NCI-H526 (cell line): ENCODE measurements around the gene EPG5.
"Not testable (repeated sequence)": the region's sequence is repeated elsewhere in the genome, so short reads cannot be mapped to it uniquely, and the experiment has no call there.

Experiments used
- DNase-seq, 2 experiments: peaks; one replicate each; lab custom pipeline; 2025; lab: John Stamatoyannopoulos, UW

EPG5 gene

GRCh38 chr18:45838302-45839070, 128.6 kb downstream of the EPG5 start:
- DNase-seq, result peak in 1 of 2 experiments; percentile 40

GRCh38 chr18:45837283-45838070, 129.7 kb downstream of the EPG5 start:
- DNase-seq, result peak in 1 of 2 experiments; percentile 59

- DNase-seq, result no peak
Measured at GRCh38 chr18:45836242-45837205, 130.6 kb downstream of the EPG5 start.

- DNase-seq, result peak in 1 of 2 experiments; percentile 3
Measured at GRCh38 chr18:45835057-45835636, 132.0 kb downstream of the EPG5 start.

- DNase-seq, result no peak
Measured at GRCh38 chr18:45834306-45834705, 132.8 kb downstream of the EPG5 start.

- no peak for DNase-seq
Measured at GRCh38 chr18:45833846-45834245, 133.3 kb downstream of the EPG5 start.

GRCh38 chr18:45830917-45831316, 136.2 kb downstream of the EPG5 start:
- DNase-seq, result no peak

GRCh38 chr18:45829855-45830254, 137.3 kb downstream of the EPG5 start:
- no peak for DNase-seq

- no peak for DNase-seq
Measured at GRCh38 chr18:45828917-45829811, 138.0 kb downstream of the EPG5 start.

- DNase-seq, result not testable (repeated sequence)
Measured at GRCh38 chr18:45826716-45827115, 140.4 kb downstream of the EPG5 start.

- DNase-seq, result no peak
Measured at GRCh38 chr18:45826084-45826483, 141.0 kb downstream of the EPG5 start.

- no peak for DNase-seq
Measured at GRCh38 chr18:45825258-45826044, 141.7 kb downstream of the EPG5 start, which contains the start of gene SIGLEC15. Gene SIGLEC15 (plus strand): TSS chr18:45825675. CDS start chr18:45825729, 54 bp downstream.

GRCh38 chr18:45821711-45822110, 145.4 kb downstream of the EPG5 start:
- DNase-seq, result no peak

- DNase-seq, result no peak
Measured at GRCh38 chr18:45821026-45821425, 146.1 kb downstream of the EPG5 start.

GRCh38 chr18:45820106-45820745, 146.9 kb downstream of the EPG5 start:
- no peak for DNase-seq

- not testable (repeated sequence) for DNase-seq
Measured at GRCh38 chr18:45818765-45819164, 148.4 kb downstream of the EPG5 start.

GRCh38 chr18:45817543-45817942, 149.6 kb downstream of the EPG5 start:
- no peak for DNase-seq

GRCh38 chr18:45814733-45815132, 152.4 kb downstream of the EPG5 start:
- DNase-seq, result not testable (repeated sequence)

GRCh38 chr18:45807144-45807543, 160.0 kb downstream of the EPG5 start:
- peak in 1 of 2 experiments; percentile 26 for DNase-seq
